Posterior vena cava (tissue), 2 donors: ENCODE measurements around the gene KRT72. TPM values are rescaled to one million over a fixed set of nuclear protein-coding genes. Genes with fewer than 3 reads are reported as not detected.
"Not testable (repeated sequence)": the region's sequence is repeated elsewhere in the genome, so short reads cannot be mapped to it uniquely, and the experiment has no call there.

Experiments used
- DNase-seq: peaks from one replicate; pipeline ENCODE4 v3.0.0-alpha.2; 2020; ENCODE audit warnings: low spot score
- intact Hi-C, 2 donors: fragments of 100-400 bp; cut with DNase I; formaldehyde crosslinking; loops; one replicate each; pipeline versions ENCODE4 v1.14.1 to v1.14.2; 2022 to 2023
- total RNA-seq, 2 donors: library from RNA; stranded (reverse); fragmentation: NEBNext Ultra II Directional; extraction: Animal tissue kit (Norgen Biotek cat#: 25700); gene quantifications; one replicate each; pipeline ENCODE4 v1.2.1, GENCODE V29; 2021
- donor health status: DM: yes; HTN: yes; CAD: no.
- donor health status: DM: yes; HTN: yes; CAD: no.

KRT72 gene
- total RNA-seq, 2 donors from 2014 or later = not detected

- DNase-seq = no peak
- intact Hi-C loops = no loop called here
Measured at GRCh38 chr12:52612431-52613383, 11.4 kb upstream of the KRT72 start.

DNA sequence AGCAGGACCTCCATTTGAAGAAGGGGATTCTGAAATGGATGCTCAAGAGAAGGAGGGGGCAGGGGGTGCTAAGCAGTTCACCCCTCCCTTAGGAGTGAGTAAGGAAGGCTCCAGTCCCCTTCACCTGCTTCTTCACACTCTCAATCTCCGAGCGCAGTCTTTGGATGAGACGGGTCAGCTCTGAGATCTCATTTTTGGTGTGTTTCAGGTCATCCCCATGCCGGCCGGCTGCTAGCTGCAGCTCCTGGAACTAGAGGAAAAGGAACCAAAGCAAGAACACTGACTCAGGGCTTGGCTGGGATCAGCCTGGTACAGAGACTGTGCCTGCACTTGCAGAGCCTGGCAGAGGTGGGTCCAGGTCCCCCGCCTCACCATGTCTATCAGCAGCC, 9.8 kb upstream of the KRT72 start:
- DNase-seq = no peak
- intact Hi-C loops = no loop called here

GRCh38 chr12:52608826-52609630, 7.8 kb upstream of the KRT72 start:
- intact Hi-C loops = no loop called here
- no peak for DNase-seq

DNA sequence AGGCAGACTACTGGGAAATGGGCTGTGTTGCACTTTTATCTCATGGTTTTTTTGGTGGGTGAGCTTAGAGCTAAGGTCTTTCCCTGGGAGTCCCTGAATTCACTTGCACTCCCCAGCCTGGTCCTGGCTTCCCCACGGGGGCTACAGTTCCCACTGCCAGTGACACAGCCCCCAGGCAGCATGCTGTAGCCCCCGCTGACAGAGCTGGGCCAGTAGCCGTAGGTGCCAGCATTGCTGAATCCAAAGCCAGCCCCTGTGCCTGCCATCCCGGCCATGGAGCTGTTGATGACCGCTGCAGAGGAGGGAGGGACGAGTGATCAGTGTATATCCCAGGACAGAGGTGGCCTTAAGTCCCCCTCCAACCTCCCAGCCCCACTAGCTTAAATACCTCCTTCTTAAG, 6.9 kb upstream of the KRT72 start:
- peak; percentile 52 for DNase-seq
- intact Hi-C loops = no loop called here

- no peak for DNase-seq
- intact Hi-C loops = no loop called here
Measured at GRCh38 chr12:52607314-52607713, 6.1 kb upstream of the KRT72 start.

GRCh38 chr12:52606581-52607218, 5.4 kb upstream of the KRT72 start:
- intact Hi-C loops = loop anchor here in 1 of 2 donors (1.0 kb wide), 1 partner anchor 9 kb away; no protein-coding TSS in a partner anchor
- no peak for DNase-seq

DNA sequence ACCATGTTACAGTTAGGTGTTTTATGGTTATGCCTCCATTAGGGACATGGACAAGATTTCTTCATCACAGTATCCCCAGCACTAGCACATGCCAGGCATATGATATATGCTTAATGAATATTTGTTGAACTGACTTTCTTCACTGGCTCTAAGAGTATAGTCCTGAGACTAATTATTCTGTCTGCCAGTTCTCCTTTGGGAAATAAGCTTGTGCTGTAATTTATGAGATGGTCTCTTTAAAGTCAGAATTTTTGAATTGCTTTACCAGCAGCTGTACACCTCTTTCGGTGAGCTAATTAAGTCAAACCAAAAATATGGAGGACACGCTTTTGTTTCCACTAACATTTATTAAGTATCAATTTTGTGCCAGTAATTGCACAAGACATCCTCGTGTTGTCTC, 4.8 kb upstream of the KRT72 start:
- intact Hi-C loops = loop anchor here in 1 of 2 donors (1.0 kb wide), 1 partner anchor 9 kb away; no protein-coding TSS in a partner anchor
- DNase-seq = no peak

DNA sequence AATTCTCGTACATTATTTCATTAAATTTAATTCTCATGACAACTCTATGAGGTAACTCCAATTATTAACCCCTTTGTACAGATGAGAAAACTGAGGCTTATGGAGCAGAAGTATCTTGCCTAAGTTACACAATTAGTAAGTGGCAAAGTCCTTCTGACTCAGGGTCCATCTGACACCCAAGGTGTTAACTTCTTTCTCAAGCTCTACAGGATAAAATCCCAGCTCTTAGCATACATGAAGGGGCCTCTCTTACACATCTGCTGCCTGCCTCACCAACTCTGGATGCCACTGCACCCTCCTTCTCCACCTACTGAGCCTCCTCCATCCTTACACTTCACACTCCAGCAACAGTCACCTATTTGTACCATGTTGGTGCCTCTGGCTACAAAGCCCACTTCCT, 4.3 kb upstream of the KRT72 start:
- intact Hi-C loops = no loop called here
- no peak for DNase-seq

- DNase-seq = peak; percentile 23
- intact Hi-C loops = no loop called here
Measured at GRCh38 chr12:52604859-52605258, 3.6 kb upstream of the KRT72 start.

- intact Hi-C loops = no loop called here
- no peak for DNase-seq
Measured at GRCh38 chr12:52603314-52603713, 2.1 kb upstream of the KRT72 start.

GRCh38 chr12:52602552-52602951, 1.3 kb upstream of the KRT72 start:
- intact Hi-C loops = no loop called here
- no peak for DNase-seq

DNA sequence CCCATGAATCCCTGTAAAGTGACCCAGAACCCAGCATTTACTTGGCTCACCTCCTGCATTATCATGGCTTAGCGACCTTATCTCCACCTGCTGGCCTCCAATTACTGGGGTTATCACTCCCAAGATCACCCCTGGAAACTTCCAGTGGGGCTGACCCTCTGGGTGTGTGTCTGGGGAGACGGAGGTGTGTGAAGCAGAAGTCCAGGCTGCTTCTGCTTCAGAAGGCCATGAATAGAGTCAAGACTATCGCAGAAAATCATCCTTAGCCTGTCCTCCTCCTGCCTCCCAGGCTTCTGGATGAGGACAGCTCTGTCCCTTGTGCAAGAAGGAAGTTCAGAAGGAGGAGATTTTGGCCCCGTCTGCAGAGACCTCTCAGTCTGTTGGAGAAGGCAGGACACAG, 408 bp upstream of the KRT72 start:
- intact Hi-C loops = no loop called here
- DNase-seq = no peak

- no peak for DNase-seq
- intact Hi-C loops = no loop called here
Measured at GRCh38 chr12:52600475-52600874, 788 bp downstream of the KRT72 start.

- DNase-seq = no peak
- intact Hi-C loops = no loop called here
Measured at GRCh38 chr12:52600071-52600470, 1.2 kb downstream of the KRT72 start.

- DNase-seq = no peak
- intact Hi-C loops = no loop called here
Measured at GRCh38 chr12:52598966-52599365, 2.3 kb downstream of the KRT72 start.

- DNase-seq, intact Hi-C loops: not testable (repeated sequence)
Measured at GRCh38 chr12:52594237-52594636, 7.0 kb downstream of the KRT72 start.

DNA sequence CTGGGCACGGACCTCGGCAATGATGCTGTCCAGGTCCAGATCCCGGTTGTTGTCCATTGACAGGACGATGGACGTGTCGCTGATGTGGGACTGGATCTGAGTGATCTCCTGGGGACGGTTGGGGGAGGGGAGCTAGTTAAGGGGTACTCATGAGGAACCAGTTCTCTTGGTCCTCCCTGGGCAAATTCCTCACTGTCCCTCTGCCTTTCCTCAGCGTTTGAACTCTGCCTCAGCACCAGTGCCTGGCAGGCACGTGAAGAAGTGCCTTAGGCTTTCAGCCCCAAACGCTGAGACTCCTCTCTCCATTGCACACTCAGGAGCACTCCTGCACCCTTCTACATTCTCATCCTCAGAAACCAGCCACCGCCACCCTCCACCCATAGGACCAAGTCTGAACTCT, 9.7 kb downstream of the KRT72 start:
- intact Hi-C loops = no loop called here
- DNase-seq = no peak

- intact Hi-C loops = no loop called here
- DNase-seq = no peak
Measured at GRCh38 chr12:52590021-52590420, 11.2 kb downstream of the KRT72 start.

- intact Hi-C loops = loop anchor here in 1 of 2 donors (10.0 kb wide), 1 partner anchor 397 kb away; no protein-coding TSS in a partner anchor
Measured at GRCh38 chr12:52587563-52587962, 13.7 kb downstream of the KRT72 start.

DNA sequence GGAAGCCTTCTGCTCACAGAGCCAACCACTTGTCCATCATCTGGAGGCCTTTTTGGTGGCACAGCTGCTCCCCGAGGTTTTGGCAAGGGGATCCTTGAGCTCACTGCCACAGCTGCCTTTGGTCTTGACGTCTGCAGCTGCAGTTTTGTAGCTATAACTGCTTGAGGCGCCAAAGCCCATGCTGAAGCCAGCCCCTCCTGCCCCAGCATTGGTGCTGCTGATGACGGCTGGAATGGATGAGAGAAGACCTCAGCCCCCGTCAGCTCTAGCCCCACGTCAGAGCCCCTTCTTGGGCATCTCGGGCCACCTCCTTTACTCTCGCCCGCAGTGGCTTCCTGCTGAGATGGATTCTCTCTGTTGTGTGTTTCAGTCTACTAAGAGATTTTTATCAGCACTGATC, 15.3 kb downstream of the KRT72 start:
- intact Hi-C loops = loop anchor here in 1 of 2 donors (10.0 kb wide), 1 partner anchor 399 kb away; no protein-coding TSS in a partner anchor
- no peak for DNase-seq

More at GRCh38 chr12:52587563-52587962, 13.7 kb downstream of the KRT72 start:
- DNase-seq = no peak
